NOMO-1 treated with DMSO at 0.1 percent for 48 hours (cell line): ENCODE results near the gene EFCAB5.
"Not testable (repeated sequence)": the region's sequence is repeated elsewhere in the genome, so short reads cannot be mapped to it uniquely, and the experiment has no call there.

Experiments
- DNase-seq: peaks from one replicate; lab custom pipeline; 2025; ENCODE audit not compliant: unreplicated experiment; lab: John Stamatoyannopoulos, UW

Gene EFCAB5

DNA sequence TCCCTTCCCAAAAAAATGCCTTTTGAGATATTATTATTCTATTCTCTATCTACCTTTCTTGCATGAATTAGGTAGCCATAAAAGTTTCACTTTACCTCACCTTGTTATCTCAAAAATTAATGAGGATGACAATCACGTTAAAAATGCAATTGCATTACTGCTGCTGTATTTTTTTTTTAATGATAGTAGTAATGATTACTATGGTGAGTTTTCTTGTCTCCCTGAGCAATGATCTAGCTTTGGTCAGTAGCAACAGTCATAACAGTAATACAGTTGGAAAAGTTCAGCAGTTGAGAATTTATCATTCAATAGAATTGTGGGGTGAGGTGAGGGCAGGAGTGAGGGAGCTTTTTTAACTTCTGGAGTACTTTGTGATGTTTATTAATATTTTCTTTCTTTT is at the start of gene EFCAB5:
Gene EFCAB5 (plus strand): TSS at position 301 of the 400 bp plus-strand sequence. CDS start 163 bp downstream, outside the sequence.
- no peak for DNase-seq

DNA sequence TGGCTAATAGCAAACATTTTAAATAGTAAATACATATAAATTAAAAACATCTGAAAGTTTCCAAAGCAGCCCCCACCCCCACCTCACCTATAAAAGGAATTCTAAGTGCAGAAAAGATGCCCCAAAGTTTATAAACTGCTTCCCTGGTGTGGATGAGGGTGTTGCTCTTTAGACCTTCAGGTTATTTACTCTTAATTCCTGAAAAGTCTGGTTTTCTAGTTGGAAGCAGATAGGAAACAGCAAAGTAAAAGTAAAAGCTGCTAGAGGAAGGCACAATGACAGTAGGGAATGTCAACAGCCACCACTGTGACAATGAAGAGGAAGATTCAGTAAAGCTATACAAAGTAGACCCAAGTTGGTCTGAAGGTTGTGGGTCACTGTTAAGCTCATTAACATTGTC is 49.2 kb upstream of the EFCAB5 start:
- no peak for DNase-seq

DNA sequence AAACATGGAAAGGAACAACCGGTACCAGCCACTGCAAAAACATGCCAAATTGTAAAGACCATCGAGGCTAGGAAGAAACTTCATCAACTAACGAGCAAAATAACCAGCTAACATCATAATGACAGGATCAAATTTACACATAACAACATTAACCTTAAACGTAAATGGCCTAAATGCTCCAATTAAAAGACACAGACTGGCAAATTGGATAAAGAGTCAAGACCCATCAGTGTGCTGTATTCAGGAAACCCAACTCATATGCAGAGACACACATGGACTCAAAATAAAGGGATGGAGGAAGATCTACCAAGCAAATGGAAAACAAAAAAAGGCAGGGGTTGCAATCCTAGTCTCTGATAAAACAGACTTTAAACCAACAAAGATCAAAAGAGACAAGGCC is 44.3 kb upstream of the EFCAB5 start:
- not testable (repeated sequence) for DNase-seq

DNA sequence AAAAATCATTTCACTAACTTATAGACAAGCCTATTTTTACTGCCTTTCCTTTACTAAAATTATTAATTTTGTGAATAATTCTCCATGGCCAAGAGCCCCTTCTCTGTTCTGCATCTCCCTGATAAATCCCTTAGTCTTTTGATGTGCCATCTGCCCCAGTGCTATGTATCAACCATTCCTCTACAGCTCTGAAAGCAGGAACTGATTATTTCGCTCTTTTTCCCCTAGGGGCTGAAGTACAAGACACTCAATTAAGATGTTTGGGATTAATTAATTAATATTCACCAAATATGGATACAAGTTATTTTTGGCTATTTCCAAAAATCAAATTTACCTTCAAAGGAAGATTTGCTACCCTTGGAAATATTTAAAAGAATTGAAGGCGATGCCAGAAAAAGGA is 38.0 kb upstream of the EFCAB5 start:
- no peak for DNase-seq

DNA sequence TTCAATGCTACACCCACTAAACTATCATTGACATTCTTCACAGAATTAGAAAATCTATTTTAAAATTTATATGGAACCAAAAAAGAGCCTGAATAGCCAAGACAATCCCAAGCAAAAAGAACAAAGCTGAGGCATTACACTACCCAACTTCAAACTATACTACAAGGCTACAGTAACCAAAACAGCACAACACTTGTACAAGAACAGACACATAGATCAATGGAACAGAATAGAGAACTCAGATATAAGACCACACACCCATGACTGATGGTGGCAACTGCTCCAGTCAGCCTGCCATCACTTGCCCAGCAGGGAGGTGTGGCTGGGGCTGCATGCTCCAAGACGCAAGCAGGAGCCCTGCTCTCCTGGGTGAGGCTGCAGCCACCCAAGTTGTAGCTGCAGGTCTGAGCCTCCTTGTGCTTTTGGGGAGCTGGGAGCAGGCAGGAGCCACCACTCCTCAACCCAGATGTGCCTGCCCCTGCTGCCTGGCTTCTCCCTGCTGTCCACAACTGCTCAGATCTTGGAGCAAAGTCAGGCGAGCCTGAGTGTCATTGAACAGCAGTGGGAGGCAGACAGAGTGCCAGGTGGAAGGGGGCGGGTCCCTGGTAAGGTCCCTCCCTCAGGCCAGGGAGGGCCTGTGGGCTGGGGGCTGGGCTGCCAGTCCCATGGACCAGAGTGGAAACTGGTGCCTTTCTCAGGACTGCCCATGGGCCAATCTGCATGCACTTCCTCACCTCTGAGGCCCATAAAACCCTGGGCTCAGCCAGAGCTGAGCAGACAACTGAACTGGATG is 36.2 kb upstream of the EFCAB5 start:
- no peak for DNase-seq

DNA sequence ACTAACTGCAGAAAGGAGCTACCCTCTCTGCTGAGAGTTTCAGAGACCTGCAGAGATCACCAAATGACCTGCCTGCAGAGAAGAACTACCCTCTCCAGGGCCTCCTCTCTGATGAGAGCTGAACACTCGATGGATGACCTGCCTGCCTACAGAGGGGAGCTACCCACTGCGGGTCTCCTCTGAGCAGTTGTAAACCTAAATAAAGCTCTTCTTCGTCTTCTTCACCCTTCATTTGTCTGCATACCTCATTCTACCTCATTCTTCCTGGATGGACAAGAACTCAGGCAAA is 35.6 kb upstream of the EFCAB5 start:
- no peak for DNase-seq

DNA sequence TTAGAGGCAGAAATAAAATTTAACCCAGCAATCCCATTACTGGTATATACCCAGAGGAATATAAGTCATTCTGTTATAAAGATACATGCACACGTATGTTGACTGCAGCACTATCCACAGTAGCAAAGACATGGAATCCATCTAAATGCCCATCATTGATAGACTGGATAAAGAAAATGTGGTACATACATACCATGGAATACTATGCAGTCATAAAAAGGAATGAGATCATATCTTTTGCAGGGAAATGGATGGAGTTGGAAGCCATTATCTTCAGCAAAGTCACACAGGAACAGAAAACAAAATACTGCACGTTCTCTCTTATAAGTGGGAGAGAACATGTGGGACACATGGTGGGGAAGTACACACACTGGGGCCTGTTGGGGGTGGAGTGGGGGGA is 34.5 kb upstream of the EFCAB5 start:
- DNase-seq, result no peak

DNA sequence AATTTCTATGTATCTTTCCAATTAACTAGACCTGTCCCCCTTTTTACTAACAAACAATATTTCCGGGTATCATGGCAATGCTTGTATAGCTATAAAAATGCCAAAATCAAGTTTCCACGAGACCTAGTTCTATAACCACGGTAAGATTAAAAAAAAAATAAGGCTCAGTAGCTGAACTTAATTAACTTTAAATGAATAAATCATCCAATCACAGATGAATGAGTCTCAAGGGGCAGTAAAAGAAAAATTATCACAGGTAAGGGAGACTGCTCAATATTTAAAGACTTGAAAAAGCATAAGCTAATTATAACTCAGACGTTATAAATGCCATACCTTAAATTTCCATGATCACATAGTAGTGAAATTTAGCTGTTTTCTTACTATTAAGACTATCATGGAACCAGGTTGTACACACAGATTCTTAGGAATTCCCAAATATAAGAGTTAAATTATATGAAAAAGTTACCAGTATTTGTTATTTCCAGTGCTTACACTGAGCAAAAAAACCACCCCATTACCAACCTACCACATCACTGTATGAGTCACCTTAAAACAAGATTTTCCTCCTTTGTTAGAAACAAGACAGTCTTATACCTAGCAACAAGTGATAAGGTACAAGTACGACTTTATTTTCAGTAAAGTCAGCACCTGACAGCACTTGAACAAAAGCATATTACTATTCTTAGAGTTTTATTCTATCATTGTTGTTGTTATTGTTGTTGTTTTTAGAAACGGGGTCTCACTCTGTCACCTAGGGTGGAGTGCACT is 32.0 kb upstream of the EFCAB5 start:
- DNase-seq, result no peak

DNA sequence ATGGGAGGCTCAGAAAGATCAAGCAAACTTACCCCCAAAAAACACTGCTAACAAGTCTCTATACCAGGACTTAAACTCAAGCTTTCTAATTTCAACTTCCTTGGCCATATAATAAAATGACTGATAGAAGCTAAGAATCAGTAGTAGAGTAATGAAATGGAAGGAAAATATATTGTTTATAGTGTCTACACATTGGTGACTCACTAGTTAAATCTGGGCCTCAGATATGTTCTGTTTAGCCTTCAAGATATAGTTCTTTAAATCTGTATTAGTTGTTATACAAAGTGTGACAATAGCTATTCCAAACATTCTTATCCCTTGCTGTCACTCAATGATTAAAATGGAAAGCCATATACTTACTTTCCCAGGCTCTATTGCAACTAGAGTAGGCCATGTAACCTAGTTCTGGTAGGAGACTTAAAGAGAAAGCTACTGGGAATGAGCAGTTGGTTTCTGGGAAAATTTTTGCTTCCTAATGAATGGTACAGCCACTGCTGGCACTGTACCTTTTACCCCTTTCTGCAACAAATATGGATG is 29.7 kb upstream of the EFCAB5 start:
- no peak for DNase-seq

DNA sequence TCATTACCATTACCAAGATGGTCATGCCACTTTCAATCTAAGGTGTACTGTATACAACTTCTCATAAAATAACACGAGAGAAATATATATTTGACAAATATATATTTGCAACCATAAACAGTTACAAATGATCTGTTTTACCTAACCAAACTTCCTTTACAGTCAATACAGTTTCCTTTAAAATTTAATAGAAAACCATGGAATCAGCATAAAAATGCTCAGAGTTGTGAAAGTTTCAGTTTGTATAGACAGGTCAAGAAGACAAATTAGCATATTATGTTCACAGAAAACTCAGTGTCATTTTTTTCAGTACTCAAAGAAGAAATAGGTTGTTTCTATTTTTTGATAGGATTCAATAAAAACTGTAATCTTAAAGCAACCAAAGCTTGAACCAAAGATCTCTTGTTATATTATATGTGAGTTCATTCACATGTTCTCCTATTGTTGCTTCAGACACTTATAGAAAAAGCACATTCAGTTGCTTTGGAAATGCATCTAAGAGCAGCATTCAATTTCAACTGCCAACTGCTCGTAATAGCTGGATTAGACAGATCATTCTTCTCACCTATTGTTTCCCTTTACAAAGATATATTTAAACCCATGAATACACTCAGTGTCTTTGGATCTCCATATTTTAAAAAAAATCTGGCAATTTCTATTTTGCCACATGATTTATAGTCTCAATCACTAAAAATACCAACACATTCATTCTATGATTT is 26.5 kb upstream of the EFCAB5 start:
- DNase-seq, result no peak

DNA sequence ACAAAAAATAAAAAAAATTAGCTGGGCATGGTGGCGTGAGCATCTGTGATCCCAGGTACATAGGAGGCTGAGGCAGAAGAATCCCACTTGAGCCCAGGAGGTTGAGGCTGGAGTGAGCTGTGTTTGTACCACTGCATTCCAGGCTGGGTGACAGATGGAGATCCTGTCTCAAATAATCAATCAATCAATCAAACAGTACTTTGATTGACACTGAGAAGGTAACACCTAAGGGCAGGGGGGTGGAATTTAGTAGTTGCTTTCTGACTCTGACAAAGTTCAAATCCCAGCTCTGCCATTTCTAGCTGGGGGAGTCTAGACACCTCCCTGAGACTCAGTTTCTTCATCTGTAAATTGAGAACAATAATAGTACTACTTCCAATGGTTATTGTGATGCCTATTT is 23.4 kb upstream of the EFCAB5 start:
- DNase-seq, result no peak

DNA sequence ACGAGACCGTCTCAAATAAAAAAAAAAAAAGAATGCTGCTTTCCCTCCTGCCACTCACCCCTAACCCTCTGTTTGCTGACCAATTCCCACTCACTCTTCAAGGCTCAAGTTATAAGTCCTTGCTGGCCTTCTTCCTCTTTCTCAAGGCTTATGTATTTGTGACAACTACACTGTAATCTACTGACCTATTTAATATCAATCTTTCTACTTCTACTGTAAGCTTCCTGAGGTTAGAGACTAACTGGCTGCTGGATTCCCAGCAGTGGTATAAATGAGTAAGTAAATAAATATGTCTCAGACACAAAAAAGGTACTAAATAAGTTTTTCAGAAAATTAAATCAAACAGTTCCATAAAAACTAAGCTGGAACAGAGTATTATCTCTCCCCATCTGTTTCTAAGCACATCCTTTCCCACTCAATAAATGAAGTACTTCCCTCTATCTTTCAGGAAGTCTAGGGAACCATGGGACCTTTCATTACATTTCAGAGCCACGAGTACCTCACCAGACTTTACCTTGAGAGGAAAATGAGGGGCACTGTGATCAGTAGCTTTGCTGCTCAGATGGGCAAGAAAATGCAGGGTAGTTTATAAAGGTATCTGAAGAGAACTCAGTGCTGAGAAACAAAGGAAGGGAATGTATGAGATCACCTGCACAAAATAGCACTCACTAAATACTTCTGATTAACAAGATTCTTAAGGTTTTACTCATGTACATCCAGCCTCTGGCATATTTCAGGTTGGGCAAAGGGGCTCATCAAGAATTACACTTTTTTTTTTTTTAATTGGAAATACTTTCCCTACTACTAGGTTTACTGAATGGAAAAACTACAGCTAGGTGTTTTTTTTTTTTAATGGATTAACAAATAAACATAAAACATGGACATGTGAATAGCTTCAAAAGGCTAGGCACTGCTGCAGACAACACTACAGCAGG is 22.2 kb upstream of the EFCAB5 start:
- no peak for DNase-seq

DNA sequence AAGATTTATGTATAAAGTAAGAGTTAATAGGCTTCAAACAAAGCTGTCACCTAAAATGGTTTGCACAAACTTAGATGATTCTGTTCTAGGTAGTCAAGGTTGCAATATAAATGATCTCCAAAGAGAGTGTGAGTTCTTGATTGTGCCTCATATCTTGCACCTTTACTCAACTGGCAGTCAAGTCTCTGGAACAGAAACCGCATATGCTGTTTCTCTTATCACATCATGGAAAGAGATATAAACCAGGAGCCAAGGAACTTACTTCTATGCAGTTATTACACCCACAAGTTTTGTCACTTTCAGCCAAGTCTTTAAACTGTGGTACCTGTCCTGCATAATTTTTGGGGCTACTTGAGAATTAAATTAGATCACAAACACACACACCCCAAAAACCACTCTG is 16.6 kb upstream of the EFCAB5 start:
- no peak for DNase-seq

DNA sequence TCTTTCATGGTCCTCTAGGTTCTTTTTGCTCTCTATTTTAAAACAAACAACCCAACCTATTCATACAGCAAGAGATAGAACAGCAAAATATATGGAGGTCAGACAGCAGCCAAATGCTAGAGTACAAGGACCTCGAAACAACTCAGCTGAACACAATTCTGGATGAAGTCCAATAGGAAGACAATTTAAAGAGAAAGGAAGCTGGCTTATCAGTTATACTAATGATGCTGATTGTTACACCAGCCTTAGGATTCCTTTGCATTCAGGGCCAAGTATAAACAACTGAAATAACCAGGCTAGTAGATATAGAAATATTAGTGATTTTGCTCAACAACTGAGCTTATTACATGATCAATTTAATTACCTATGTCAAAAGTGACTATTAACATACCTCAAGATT is 13.9 kb upstream of the EFCAB5 start:
- no peak for DNase-seq

DNA sequence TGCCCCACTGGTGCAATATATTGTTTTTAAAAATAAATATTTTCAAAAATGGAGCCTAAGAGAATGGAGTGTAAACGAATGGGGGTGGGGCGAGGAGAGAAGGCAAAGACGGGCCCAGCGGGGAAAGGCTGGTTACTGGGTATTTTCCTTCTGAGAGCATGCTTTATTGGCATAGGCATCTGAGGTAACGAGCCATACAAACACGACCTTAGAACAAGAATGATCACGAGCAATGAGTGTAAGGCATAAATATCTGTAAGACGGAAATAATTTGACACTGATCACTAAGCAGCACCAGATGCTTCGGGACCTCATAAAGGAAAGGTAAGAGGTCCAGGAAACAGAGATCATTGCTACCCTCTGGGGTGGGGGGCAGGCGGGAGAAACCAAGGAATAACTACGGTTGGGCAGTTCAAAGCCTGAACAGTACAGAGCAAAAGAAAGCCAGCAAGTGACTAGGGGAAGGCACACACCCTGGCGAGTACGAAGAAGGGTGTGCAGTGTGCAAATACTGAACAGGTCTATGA is 12.4 kb upstream of the EFCAB5 start:
- DNase-seq, result peak; percentile 37

DNA sequence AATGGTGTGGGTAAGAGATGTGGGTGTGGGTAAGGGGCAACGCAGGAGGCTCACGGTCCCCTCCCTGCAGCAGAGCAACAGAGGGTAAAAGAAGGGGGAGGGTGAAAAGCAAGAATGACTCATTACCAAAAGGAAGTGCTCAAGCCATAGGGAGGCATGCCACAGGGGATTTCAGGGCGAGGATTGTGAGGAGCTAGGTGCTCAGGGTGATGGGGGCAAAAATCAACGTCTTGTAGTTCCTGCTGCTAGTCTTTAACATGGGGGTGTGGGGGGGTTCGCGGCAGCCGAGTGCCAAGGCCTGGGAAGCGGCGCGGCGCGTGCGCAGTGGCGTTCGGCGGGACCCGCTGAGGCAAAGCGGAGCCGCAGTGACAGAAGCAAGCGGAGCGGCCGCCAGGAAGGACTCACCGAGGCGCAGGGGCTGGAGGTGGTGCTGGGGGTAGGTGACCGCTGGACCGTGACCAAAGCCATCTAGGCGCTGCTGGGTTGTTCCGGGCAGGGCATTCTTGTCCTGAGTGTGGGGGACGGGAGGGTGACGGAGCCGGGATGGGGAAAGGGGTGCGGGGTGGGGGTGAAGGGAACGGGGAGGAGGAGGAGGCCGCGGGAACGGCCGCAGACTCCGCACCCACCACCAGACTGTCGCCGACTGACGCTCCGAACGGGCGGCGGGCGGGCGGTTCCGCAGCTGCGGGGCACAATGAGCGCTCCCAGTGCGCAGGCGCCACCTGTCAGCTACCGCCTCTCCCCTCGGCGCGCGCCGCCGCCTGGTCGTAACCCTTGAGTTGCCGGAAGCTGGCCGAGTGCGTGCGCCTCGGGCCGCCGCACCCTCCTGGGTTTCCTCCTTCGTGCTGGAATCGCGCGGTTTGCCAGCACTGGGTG is 11.7 kb upstream of the EFCAB5 start, which contains the start of gene SSH2:
Gene SSH2 (minus strand): TSS at position 696 of the 876 bp plus-strand sequence. CDS start 228 bp downstream, at position 468.
- DNase-seq, result peak; percentile 90

DNA sequence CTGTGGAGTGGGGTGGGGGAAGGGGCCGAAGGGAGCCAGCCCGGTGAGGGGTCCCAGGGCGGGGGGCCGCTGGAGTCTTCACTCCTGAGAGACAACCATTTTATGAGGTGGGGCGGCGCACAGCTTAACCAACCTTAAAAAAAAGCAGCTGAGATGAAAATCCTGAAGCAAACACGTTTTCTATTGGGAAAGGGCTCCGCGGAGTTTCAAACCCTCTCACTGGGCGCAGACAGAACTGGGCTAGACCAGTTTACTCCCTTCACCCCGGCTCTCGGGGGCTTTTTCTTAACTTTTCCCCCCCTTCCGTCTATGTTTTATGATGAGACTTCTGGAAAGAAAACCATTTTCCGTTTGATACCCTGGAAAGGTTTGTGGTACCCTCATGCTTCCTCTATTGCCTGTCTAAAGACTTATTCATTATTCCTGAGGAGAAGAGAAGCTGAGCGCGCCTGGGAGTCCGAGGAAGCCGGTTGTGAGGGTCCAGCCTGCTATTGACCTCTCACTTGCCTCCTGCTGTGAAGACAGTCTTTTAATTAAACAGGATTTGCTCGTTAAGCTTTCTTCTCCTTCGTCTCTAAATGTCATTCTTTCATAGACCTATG is 10.9 kb upstream of the EFCAB5 start:
- DNase-seq, result peak; percentile 58

DNA sequence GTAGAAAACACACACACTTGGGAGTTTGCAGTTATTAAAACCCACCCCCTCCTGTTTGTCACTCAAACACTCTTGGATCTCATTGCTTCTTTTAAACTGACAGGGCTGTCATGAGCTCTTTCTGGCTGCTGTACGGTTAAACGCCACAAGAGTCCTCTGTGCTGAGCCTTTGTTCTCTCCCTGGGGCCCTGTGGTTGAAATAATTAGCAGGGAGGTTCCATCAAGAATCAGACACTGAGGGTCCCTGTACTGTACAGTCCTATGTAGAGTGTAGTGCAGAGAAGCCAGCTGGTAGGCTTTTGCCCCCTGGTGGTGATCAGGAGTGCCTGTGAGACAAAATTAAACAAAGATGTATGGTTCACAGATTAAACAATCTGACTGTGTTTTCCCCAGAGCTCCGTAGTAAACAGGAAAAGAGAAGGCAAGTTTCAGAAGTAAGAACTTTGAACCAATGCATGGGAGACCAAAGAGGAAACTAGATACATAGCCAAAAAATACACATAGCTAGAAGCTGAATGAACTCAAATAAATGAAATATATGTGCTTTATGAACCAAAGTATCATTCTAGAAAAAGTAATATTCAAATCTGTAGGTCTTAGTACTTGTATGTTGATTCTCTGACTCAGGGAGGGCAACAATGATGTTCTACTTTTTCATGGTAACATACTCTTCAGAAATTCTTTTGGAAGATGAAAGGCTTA is 10.1 kb upstream of the EFCAB5 start:
- DNase-seq, result peak; percentile 97
